HepG2 (cell line): ENCODE measurements around the gene NFS1. TPM values are rescaled to one million over a fixed set of nuclear protein-coding genes. Genes with fewer than 3 reads are reported as not detected.

Experiments
- AGO2 ChIP-seq: fragments of 200-400 bp; formaldehyde crosslinking; optimal IDR thresholded peaks from 2 replicates; pipeline ENCODE3; 2017; ENCODE audit warnings: mild to moderate bottlenecking, low read depth, low read length, moderate library complexity
- BATF2 ChIP-seq: sonication (generic); formaldehyde crosslinking; IDR thresholded peaks from 2 replicates; pipeline ENCODE4 v1.8.0; 2022; ENCODE audit warnings: mild to moderate bottlenecking, missing genetic modification reagents, moderate library complexity
- BCL3 ChIP-seq: sonication (generic); formaldehyde crosslinking; IDR thresholded peaks from 2 replicates; pipeline ENCODE4 v1.5.1; 2020; ENCODE audit warnings: mild to moderate bottlenecking, missing genetic modification reagents, moderate library complexity
- CERS6 ChIP-seq: sonication (generic); formaldehyde crosslinking; IDR thresholded peaks from 2 replicates; pipeline ENCODE4 v1.5.0; 2020; ENCODE audit warnings: missing genetic modification reagents
- ERF ChIP-seq: IDR thresholded peaks from 2 replicates; pipeline ENCODE4 v1.6.1; 2018; ENCODE audit warnings: missing biosample characterization, missing genetic modification reagents
- MAFK ChIP-seq, 2 experiments: IDR thresholded peaks in 1 of 2; conservative IDR thresholded peaks in 1 of 2; 2 replicates each; pipeline ENCODE4 v1.6.1; 2011; ENCODE audit warnings: improper control_type of control experiment in 2 of 2, low read length in 2 of 2
- MXD4 ChIP-seq: IDR thresholded peaks from 2 replicates; pipeline ENCODE4 v1.6.1; 2016; ENCODE audit warnings: mild to moderate bottlenecking, missing biosample characterization, missing genetic modification reagents
- NFE2L1 ChIP-seq: sonication (generic); formaldehyde crosslinking; IDR thresholded peaks from 2 replicates; pipeline ENCODE4 v1.4.0; 2020; ENCODE audit warnings: missing genetic modification reagents, mild to moderate bottlenecking, borderline replicate concordance
- NFKBIZ ChIP-seq: IDR thresholded peaks from 2 replicates; pipeline ENCODE4 v1.6.1; 2018; ENCODE audit warnings: missing genetic modification reagents, missing compliant biosample characterization
- NFYC ChIP-seq: IDR thresholded peaks from 2 replicates; pipeline ENCODE4 v1.6.1; 2016; ENCODE audit warnings: missing genetic modification reagents, missing compliant biosample characterization
- POLR2AphosphoS5 ChIP-seq: IDR thresholded peaks from 2 replicates; pipeline ENCODE4 v1.6.1; 2012; ENCODE audit warnings: low read depth, low read length
- RAD51 ChIP-seq: fragments of 450-650 bp; IDR thresholded peaks from 2 replicates; pipeline ENCODE4 v1.6.1; 2016; ENCODE audit warnings: borderline replicate concordance
- SRF ChIP-seq: IDR thresholded peaks from 2 replicates; pipeline ENCODE4 v1.6.1; 2011; ENCODE audit warnings: mild to moderate bottlenecking, low read depth, low read length, moderate library complexity
- SYNCRIP ChIP-seq: fragments of 200-400 bp; formaldehyde crosslinking; IDR thresholded peaks from 2 replicates; pipeline ENCODE4 v1.6.1; 2018; ENCODE audit warnings: mild to moderate bottlenecking, low read depth, low read length; ENCODE audit not compliant: insufficient read depth
- THAP11 ChIP-seq: IDR thresholded peaks from 2 replicates; pipeline ENCODE4 v1.6.1; 2016; ENCODE audit warnings: missing biosample characterization, missing genetic modification reagents
- ZBTB14 ChIP-seq: sonication (generic); formaldehyde crosslinking; IDR thresholded peaks from 2 replicates; pipeline ENCODE4 v1.4.0; 2020; ENCODE audit warnings: missing genetic modification reagents
- ZBTB7B ChIP-seq: sonication (generic); formaldehyde crosslinking; IDR thresholded peaks from 2 replicates; pipeline ENCODE4 v1.4.0; 2020; ENCODE audit warnings: missing genetic modification reagents
- ZBTB8A ChIP-seq: sonication (generic); formaldehyde crosslinking; IDR thresholded peaks from 2 replicates; pipeline ENCODE4 v1.4.0; 2020; ENCODE audit warnings: mild to moderate bottlenecking, low read depth, missing genetic modification reagents, borderline replicate concordance
- ZNF276 ChIP-seq: sonication (generic); formaldehyde crosslinking; IDR thresholded peaks from 2 replicates; pipeline ENCODE4 v1.4.0; 2020; ENCODE audit warnings: mild to moderate bottlenecking, low read depth, missing genetic modification reagents
- ZNF331 ChIP-seq: sonication (generic); formaldehyde crosslinking; IDR thresholded peaks from 2 replicates; pipeline ENCODE4 v1.4.0; 2020; ENCODE audit warnings: missing genetic modification reagents
- ZNF460 ChIP-seq: sonication (generic); formaldehyde crosslinking; IDR thresholded peaks from 2 replicates; pipeline ENCODE4 v1.5.1; 2020; ENCODE audit warnings: missing genetic modification reagents, mild to moderate bottlenecking, borderline replicate concordance
- ZNF605 ChIP-seq: sonication (generic); formaldehyde crosslinking; IDR thresholded peaks from 2 replicates; pipeline ENCODE4 v1.8.0; 2022; ENCODE audit warnings: mild to moderate bottlenecking, missing genetic modification reagents
- ZNF644 ChIP-seq: IDR thresholded peaks from 2 replicates; pipeline ENCODE4 v1.6.1; 2016; ENCODE audit warnings: low read depth
- ZNF709 ChIP-seq: sonication (generic); formaldehyde crosslinking; IDR thresholded peaks from 2 replicates; pipeline ENCODE4 v1.5.0; 2020; ENCODE audit warnings: mild to moderate bottlenecking, missing genetic modification reagents
- ZNF883 ChIP-seq: sonication (generic); formaldehyde crosslinking; IDR thresholded peaks from 2 replicates; pipeline ENCODE4 v1.5.1; 2020; ENCODE audit warnings: mild to moderate bottlenecking, missing genetic modification reagents; ENCODE audit errors: not compliant biosample characterization
- polyA plus RNA-seq, 8 experiments: library from polyadenylated mRNA; depleted of rRNA in 3 of 8; stranded (reverse) in 7 of 8; unstranded in 1 of 8; fragments of >200 nt; fragmentation: Illumina TruSeq in 4 of 8; extraction: Trizol in 4 of 8; gene quantifications; 2 replicates each; pipeline versions ENCODE4 v1.2.1 to v1.2.3, GENCODE V29; 2011 to 2016; ENCODE audit warnings: low read depth in 4 of 8, missing spikeins in 1 of 8, mixed read lengths in 1 of 8; ENCODE audit not compliant: insufficient read depth in 1 of 8
- total RNA-seq, 5 experiments: library from RNA; depleted of rRNA; stranded (reverse); fragments of >200 nt; fragmentation: Illumina TruSeq; extraction: Trizol; gene quantifications; 2 replicates each; pipeline ENCODE4 v1.2.3, GENCODE V29; 2016; ENCODE audit warnings: low read depth in 1 of 5

NFS1 gene
- total and polyA plus RNA-seq, 2 of the 13 experiments (the other 11 are each of a cell fraction or from before 2014, with no cell fraction given), result 65.9 to 88.1 TPM

- TF ChIP-seq CERS6 (CRISPR knock-in tag) (peak; percentile 84; the same call in 1 of the 2 replicates), ZNF460 (CRISPR knock-in tag) (peak; percentile 38; the same call in 1 of the 2 replicates), NFE2L1 (CRISPR knock-in tag) (peak; percentile 95), MAFK (conservative IDR thresholded peaks at IDR 0.05 in 1 of 2, IDR thresholded peaks at IDR 0.05 in 1 of 2; ENCODE audit: low read length in 2 of 2) (0 out of 4 replicates have a peak, but pooled peaks of 1 of the 2 experiments have one; percentile 0), SRF (peak; percentile 73), ZBTB14 (CRISPR knock-in tag) (peak; percentile 65), AGO2 (peak; percentile 100), BCL3 (CRISPR knock-in tag) (peak; percentile 95), SYNCRIP (no peak), ZNF605 (CRISPR knock-in tag) (peak; percentile 73), BATF2 (CRISPR knock-in tag) (peak; percentile 75; the same call in 1 of the 2 replicates), ZNF883 (CRISPR knock-in tag) (peak; percentile 95), MXD4 (CRISPR knock-in tag) (peak; percentile 96), ZBTB7B (CRISPR knock-in tag) (peak; percentile 92), NFYC (CRISPR knock-in tag) (peak; percentile 98), ZNF276 (peak; percentile 94), ZNF709 (peak; percentile 100; the same call in 1 of the 2 replicates), ZNF644 (CRISPR knock-in tag) (peak; percentile 31; the same call in 1 of the 2 replicates), THAP11 (CRISPR knock-in tag) (peak; percentile 97), ZNF331 (CRISPR knock-in tag) (peak; percentile 97), NFKBIZ (peak; percentile 95), RAD51 (no peak), POLR2AphosphoS5 (peak; percentile 95), ZBTB8A (CRISPR knock-in tag) (peak; percentile 92), ERF (CRISPR knock-in tag) (peak; percentile 98)
Measured at GRCh38 chr20:35741892-35742740, 43.0 kb upstream of the NFS1 start, which contains the start of gene RBM39 (continued).
